B cell (primary cell): ENCODE measurements around the gene PPOX. TPM values are rescaled to one million over a fixed set of nuclear protein-coding genes. Genes with fewer than 3 reads are reported as not detected.

Source experiments
- ATAC-seq: fragments of 200-7000 bp; cut with Tn5 transposase; one replicate; pipeline ENCODE4 v1.10.0; 2021; ENCODE audit warnings: low read depth, mild to moderate bottlenecking, moderate number of reproducible peaks, moderate library complexity
- CTCF ChIA-PET: fragments of 350-600 bp; sonication (Branson Sonifier 250); formaldehyde crosslinking; loops from one replicate; lab custom pipeline; 2021; ENCODE audit warnings: antibody characterized with exemption, inconsistent platforms; lab: Charles Lee
- POLR2A ChIA-PET: fragments of 350-600 bp; sonication (Branson Sonifier 250); formaldehyde crosslinking; loops from one replicate; lab custom pipeline; 2021; ENCODE audit warnings: antibody characterized with exemption; lab: Charles Lee
- DNase-seq: peaks from one replicate; pipeline ENCODE4 v3.0.0; 2013
- H2AFZ ChIP-seq: 2 replicates; pipeline ENCODE4 v1.6.1; 2012; ENCODE audit warnings: mild to moderate bottlenecking, low read depth, low read length; ENCODE audit not compliant: insufficient read depth, poor library complexity, severe bottlenecking
- H3K27ac ChIP-seq, 2 donors: 1 replicate in 1 of 2; 2 replicates in 1 of 2; pipeline ENCODE4 v1.5.1; 2012 to 2013; ENCODE audit warnings: low read length in 2 of 2, mild to moderate bottlenecking in 2 of 2, moderate library complexity in 1 of 2
- H3K27me3 ChIP-seq, 4 experiments: fragments of 200-600 bp in 1 of 4; sonication (generic) in 1 of 4; replicated peaks in 1 of 4; 1 replicate in 2 of 4; 2 replicates in 2 of 4; pipeline versions ENCODE4 v1.6.1 to v1.7.0; 2013 to 2016; ENCODE audit warnings: low read length in 3 of 4, mild to moderate bottlenecking in 2 of 4, mixed read lengths in 1 of 4, moderate library complexity in 1 of 4; ENCODE audit not compliant: insufficient read depth in 4 of 4, control insufficient read depth in 3 of 4; ENCODE audit errors: control extremely low read depth in 1 of 4
- H3K36me3 ChIP-seq, 2 experiments: replicated peaks in 1 of 2; 1 replicate in 1 of 2; 2 replicates in 1 of 2; pipeline versions ENCODE4 v1.6.1 to v1.7.1; 2013; ENCODE audit warnings: low read length in 1 of 2; ENCODE audit not compliant: insufficient read depth in 2 of 2, control insufficient read depth in 1 of 2; ENCODE audit errors: control extremely low read depth in 1 of 2, extremely low read depth in 1 of 2
- H3K4me1 ChIP-seq, 2 donors: fragments of 200-600 bp in 1 of 2; sonication (generic) in 1 of 2; 1 replicate in 1 of 2; 2 replicates in 1 of 2; pipeline versions ENCODE4 v1.5.1 to v1.6.1; 2013 to 2017; ENCODE audit warnings: low read length in 2 of 2; ENCODE audit not compliant: control insufficient read depth in 2 of 2, insufficient read depth in 2 of 2
- H3K4me2 ChIP-seq: replicated peaks from 2 replicates; pipeline ENCODE3; 2012; ENCODE audit warnings: mild to moderate bottlenecking, low read depth, low read length; ENCODE audit not compliant: poor library complexity, severe bottlenecking
- H3K4me3 ChIP-seq, 5 experiments: fragments of 200-600 bp in 1 of 5; sonication (generic) in 1 of 5; 1 replicate in 3 of 5; 2 replicates in 2 of 5; pipeline versions ENCODE4 v1.5.1 to v1.7.0; 2011 to 2016; ENCODE audit warnings: low read length in 4 of 5, mild to moderate bottlenecking in 4 of 5, low read depth in 2 of 5, control low read depth in 1 of 5, moderate library complexity in 1 of 5; ENCODE audit not compliant: insufficient read depth in 1 of 5; ENCODE audit errors: control extremely low read depth in 1 of 5, extremely low read depth in 1 of 5
- H3K79me2 ChIP-seq: fragments of 200-600 bp; sonication (generic); one replicate; pipeline ENCODE4 v1.6.0; 2016; ENCODE audit warnings: low read length; ENCODE audit not compliant: control insufficient read depth, insufficient read depth
- H3K9ac ChIP-seq: fragments of 200-600 bp; sonication (generic); 2 replicates; pipeline ENCODE4 v1.6.1; 2017; ENCODE audit warnings: mild to moderate bottlenecking, low read length, moderate library complexity
- H3K9me3 ChIP-seq, 3 donors: one replicate each; pipeline versions ENCODE4 v1.6.1 to v1.7.1; 2013; ENCODE audit warnings: low read length in 2 of 3; ENCODE audit not compliant: control insufficient read depth in 2 of 3, insufficient read depth in 1 of 3; ENCODE audit errors: control extremely low read depth in 1 of 3
- H4K20me1 ChIP-seq: 2 replicates; pipeline ENCODE4 v1.6.0; 2012; ENCODE audit warnings: mild to moderate bottlenecking, low read length; ENCODE audit not compliant: insufficient read depth, control insufficient read depth, poor library complexity, severe bottlenecking
- H3K27ac Mint-ChIP-seq: one replicate; pipeline ENCODE4 v1.8.0; 2021; ENCODE audit warnings: mixed read lengths
- H3K27me3 Mint-ChIP-seq: one replicate; pipeline ENCODE4 v1.8.0; 2021; ENCODE audit warnings: mixed read lengths
- H3K4me1 Mint-ChIP-seq: one replicate; pipeline ENCODE4 v1.8.0; 2021; ENCODE audit warnings: mixed read lengths
- H3K4me3 Mint-ChIP-seq: one replicate; pipeline ENCODE4 v1.8.0; 2021; ENCODE audit warnings: mixed read lengths
- H3K9me3 Mint-ChIP-seq: one replicate; pipeline ENCODE4 v1.8.0; 2022; ENCODE audit warnings: mixed read lengths; ENCODE audit not compliant: insufficient read depth
- CTCF ChIP-seq: fragments of 200-600 bp; IDR thresholded peaks from one replicate; pipeline ENCODE4 v1.8.0; 2022; ENCODE audit warnings: antibody characterized with exemption, mild to moderate bottlenecking
- EZH2 ChIP-seq: IDR thresholded peaks from 2 replicates; pipeline ENCODE4 v1.6.1; 2012; ENCODE audit warnings: borderline replicate concordance, low read depth, mild to moderate bottlenecking, moderate library complexity, low read length; ENCODE audit not compliant: insufficient read depth, poor library complexity, severe bottlenecking
- WGBS: methylation state at CpG from one replicate; pipeline ENCODE4 v1.1.5; 2013; ENCODE audit warnings: missing lambda C conversion rate; ENCODE audit not compliant: insufficient coverage; 5-methylcytosine and 5-hydroxymethylcytosine counted together
- intact Hi-C: fragments of 100-400 bp; cut with micrococcal nuclease; formaldehyde crosslinking; loops from one replicate; pipeline ENCODE4 v1.10.0; 2022
- polyA plus RNA-seq: library from polyadenylated mRNA; depleted of rRNA; stranded (reverse); fragments of >200 nt; gene quantifications from 2 replicates; pipeline ENCODE4 v1.2.3, GENCODE V29; 2012
- total RNA-seq, 2 donors: library from RNA; stranded (reverse); fragments of 120-200 nt in 1 of 2; gene quantifications; 1 replicate in 1 of 2; 2 replicates in 1 of 2; pipeline versions ENCODE4 v1.2.3 to v1.2.4, GENCODE V29; 2013 to 2022

The PPOX gene
- total and polyA plus RNA-seq, 2 donors (not counting 1 experiment from before 2014, with no cell fraction given): 65.6 to 82.3 TPM

GRCh38 chr1:161182214-161182613 is 16.0 kb downstream of the PPOX start:
- no peaks in the 10 kb centered on the region for H3K27me3 ChIP-seq
- ATAC-seq (peak; percentile 4), DNase-seq (no peak)
- H3K9ac ChIP-seq: no peak overlapping the region
- POLR2A ChIA-PET: interaction anchor here (1.5 to 1.6 kb wide), 3 partner anchors 13 to 44 kb away, joined by 5 to 7 read pairs (median 5); partner anchors contain the start of genes PPOX and TOMM40L
- TF ChIP-seq EZH2 (no peak), CTCF (no peak)
- H3K79me2 ChIP-seq: peaks cover under 1% of the 10 kb centered on the region
- no peaks in the 10 kb centered on the region for H3K9me3 ChIP-seq
- no peaks in the 10 kb centered on the region for H4K20me1 ChIP-seq
- peak overlapping the region; percentile 60 for H3K4me2 ChIP-seq
- H3K4me1 ChIP-seq: peaks cover 60 to 80% of the 10 kb centered on the region in 2 donors
- peak overlapping the region; percentile 91 for H3K27ac Mint-ChIP-seq
- intact Hi-C loops: no loop called here
- H3K4me3 ChIP-seq: peak overlapping the region in 1 of 5 experiments; percentile 19
- no peaks in the 10 kb centered on the region for H3K36me3 ChIP-seq
- H3K4me3 Mint-ChIP-seq: peak overlapping the region; percentile 60
- H2AFZ ChIP-seq: peak overlapping the region; percentile 55
- peaks cover 75% of the 10 kb centered on the region for H3K4me1 Mint-ChIP-seq
- peak overlapping the region; percentile 49 to 60 for H3K27ac ChIP-seq
- no peaks in the 10 kb centered on the region for H3K9me3 Mint-ChIP-seq
- no peaks in the 10 kb centered on the region for H3K27me3 Mint-ChIP-seq
- CTCF ChIA-PET: interaction anchor here (0.8 to 5.4 kb wide), 7 partner anchors 11 to 185 kb away, joined by 3 to 64 read pairs (median 16); partner anchors contain the start of genes CFAP126, NDUFS2, PPOX and TOMM40L
- WGBS: 86% methylated on average over 1 of the region's 1 CpG

- Histone ChIP-seq H2AFZ (no peak overlapping the region), H3K4me2 (peak overlapping the region; percentile 70), H3K36me3 (no peaks in the 10 kb centered on the region), H3K9me3 (no peaks in the 10 kb centered on the region), H3K9ac (peak overlapping the region; percentile 55), H3K27ac (peak overlapping the region; percentile 86 to 94), H4K20me1 (no peaks in the 10 kb centered on the region), H3K79me2 (peaks cover 3% of the 10 kb centered on the region), H3K4me3 (peak overlapping the region in 4 of 5 experiments; percentile 31 to 63 (median 36)), H3K4me1 (peaks cover 73 to 93% of the 10 kb centered on the region in 2 donors), H3K27me3 (no peaks in the 10 kb centered on the region)
- Mint-ChIP-seq H3K27me3 (no peaks in the 10 kb centered on the region), H3K27ac (peak overlapping the region; percentile 93), H3K4me1 (peaks cover 78% of the 10 kb centered on the region), H3K9me3 (no peaks in the 10 kb centered on the region), H3K4me3 (peak overlapping the region; percentile 71)
- ChIA-PET POLR2A (interaction anchor here (0.6 to 0.9 kb wide), 2 partner anchors 117 to 120 kb away, joined by 4 read pairs; no protein-coding TSS in a partner anchor), CTCF (interaction anchor here (0.6 to 2.7 kb wide), 5 partner anchors 10 to 41 kb away, joined by 3 to 13 read pairs (median 6); partner anchors contain the start of genes NDUFS2 and TOMM40L)
- 0% methylated on average over 3 of the region's 3 CpGs for WGBS
- ATAC-seq: peak; percentile 76
- TF ChIP-seq CTCF: no peak
- no peak for TF ChIP-seq EZH2
- intact Hi-C loops: loop anchor here (1.0 to 5.0 kb wide), 3 partner anchors 8 to 53 kb away; partner anchors contain the start of genes B4GALT3, DEDD and UFC1
- peak; percentile 91 for DNase-seq
Observed at GRCh38 chr1:161185282-161185682, 19.1 kb downstream of the PPOX start.
